ENCODE measurements around the gene ELAC2. TPM values are rescaled to one million over a fixed set of nuclear protein-coding genes. Genes with fewer than 3 reads are reported as not detected.
A peak's percentile ranks its signal among the peaks of the same experiment; 100 is the strongest.

ELAC2 gene
- total RNA-seq, 2 donors from 2014 or later, result 42.9 to 59.7 TPM

- H3K9me3 ChIP-seq, result no peaks in the 10 kb centered on the region
- intact Hi-C loops (cut with DNase I), result loop anchor here (5.0 to 10.0 kb wide), 4 partner anchors 260 to 822 kb away; no protein-coding TSS in a partner anchor
These were observed 13.5 kb downstream of the ELAC2 start for GRCh38 chr17:13004336-13004735.

GRCh38 chr17:13003927-13004326 is 13.9 kb downstream of the ELAC2 start:
- H3K9me3 ChIP-seq, result no peaks in the 10 kb centered on the region
- no peak overlapping the region for H3K9ac ChIP-seq (ENCODE audit: low read depth in 2 of 2, low read length in 2 of 2)
- H3K4me1 ChIP-seq, result no peaks in the 10 kb centered on the region
- H3K4me3 ChIP-seq, result no peak overlapping the region
- no peak overlapping the region for H3K27ac ChIP-seq
- TF ChIP-seq CTCF (IDR thresholded peaks at IDR 0.05), result no peak
- intact Hi-C loops (cut with DNase I), result loop anchor here (5.0 to 10.0 kb wide), 4 partner anchors 259 to 822 kb away; no protein-coding TSS in a partner anchor
- no peak for DNase-seq
- H3K36me3 ChIP-seq, result peaks cover 13% of the 10 kb centered on the region
- no peaks in the 10 kb centered on the region for H3K27me3 ChIP-seq

More at GRCh38 chr17:13004336-13004735, 13.5 kb downstream of the ELAC2 start:
- Histone ChIP-seq H3K4me1 (no peaks in the 10 kb centered on the region), H3K9ac (ENCODE audit: low read depth in 2 of 2, low read length in 2 of 2) (no peak overlapping the region), H3K27ac (no peak overlapping the region), H3K36me3 (peaks cover 9% of the 10 kb centered on the region), H3K27me3 (no peaks in the 10 kb centered on the region), H3K4me3 (no peak overlapping the region)
- DNase-seq, result no peak
- TF ChIP-seq CTCF (IDR thresholded peaks at IDR 0.05), result no peak

GRCh38 chr17:13003454-13003851 is 14.4 kb downstream of the ELAC2 start:
- TF ChIP-seq CTCF (IDR thresholded peaks at IDR 0.05), result peak; percentile 14
- H3K27ac ChIP-seq, result no peak overlapping the region
- DNase-seq, result no peak
- H3K27me3 ChIP-seq, result no peaks in the 10 kb centered on the region
- intact Hi-C loops (cut with DNase I), result loop anchor here (5.0 to 10.0 kb wide), 4 partner anchors 259 to 821 kb away; no protein-coding TSS in a partner anchor
- no peaks in the 10 kb centered on the region for H3K4me1 ChIP-seq
- no peak overlapping the region for H3K9ac ChIP-seq (ENCODE audit: low read depth in 2 of 2, low read length in 2 of 2)
- H3K4me3 ChIP-seq, result no peak overlapping the region
- peaks cover 17% of the 10 kb centered on the region for H3K36me3 ChIP-seq
- H3K9me3 ChIP-seq, result no peaks in the 10 kb centered on the region

- peaks cover 20% of the 10 kb centered on the region for H3K36me3 ChIP-seq
- H3K4me3 ChIP-seq, result no peak overlapping the region
- intact Hi-C loops (cut with DNase I), result loop anchor here (5.0 to 10.0 kb wide), 4 partner anchors 258 to 821 kb away; no protein-coding TSS in a partner anchor
- no peaks in the 10 kb centered on the region for H3K4me1 ChIP-seq
- no peak overlapping the region for H3K9ac ChIP-seq (ENCODE audit: low read depth in 2 of 2, low read length in 2 of 2)
- H3K9me3 ChIP-seq, result no peaks in the 10 kb centered on the region
- TF ChIP-seq CTCF (IDR thresholded peaks at IDR 0.05), result peak; percentile 87
- peak; percentile 80 for DNase-seq
- no peaks in the 10 kb centered on the region for H3K27me3 ChIP-seq
- no peak overlapping the region for H3K27ac ChIP-seq
These were observed 14.9 kb downstream of the ELAC2 start for GRCh38 chr17:13002761-13003453.

- H3K27me3 ChIP-seq, result no peaks in the 10 kb centered on the region
- no peak overlapping the region for H3K9ac ChIP-seq (ENCODE audit: low read depth in 2 of 2, low read length in 2 of 2)
- no peak for TF ChIP-seq CTCF (IDR thresholded peaks at IDR 0.05)
- peaks cover 20% of the 10 kb centered on the region for H3K36me3 ChIP-seq
- no peaks in the 10 kb centered on the region for H3K4me1 ChIP-seq
- no peaks in the 10 kb centered on the region for H3K9me3 ChIP-seq
- intact Hi-C loops (cut with DNase I), result loop anchor here (5.0 to 10.0 kb wide), 4 partner anchors 257 to 820 kb away; no protein-coding TSS in a partner anchor
- no peak overlapping the region for H3K4me3 ChIP-seq
- no peak overlapping the region for H3K27ac ChIP-seq
- no peak for DNase-seq
These were observed 15.7 kb downstream of the ELAC2 start for GRCh38 chr17:13001991-13002615.

All from colonic mucosa (tissue), 4 donors.